ENCODE data around the gene CSAD.
A peak's percentile ranks its signal among the peaks of the same experiment; 100 is the strongest.

DNA sequence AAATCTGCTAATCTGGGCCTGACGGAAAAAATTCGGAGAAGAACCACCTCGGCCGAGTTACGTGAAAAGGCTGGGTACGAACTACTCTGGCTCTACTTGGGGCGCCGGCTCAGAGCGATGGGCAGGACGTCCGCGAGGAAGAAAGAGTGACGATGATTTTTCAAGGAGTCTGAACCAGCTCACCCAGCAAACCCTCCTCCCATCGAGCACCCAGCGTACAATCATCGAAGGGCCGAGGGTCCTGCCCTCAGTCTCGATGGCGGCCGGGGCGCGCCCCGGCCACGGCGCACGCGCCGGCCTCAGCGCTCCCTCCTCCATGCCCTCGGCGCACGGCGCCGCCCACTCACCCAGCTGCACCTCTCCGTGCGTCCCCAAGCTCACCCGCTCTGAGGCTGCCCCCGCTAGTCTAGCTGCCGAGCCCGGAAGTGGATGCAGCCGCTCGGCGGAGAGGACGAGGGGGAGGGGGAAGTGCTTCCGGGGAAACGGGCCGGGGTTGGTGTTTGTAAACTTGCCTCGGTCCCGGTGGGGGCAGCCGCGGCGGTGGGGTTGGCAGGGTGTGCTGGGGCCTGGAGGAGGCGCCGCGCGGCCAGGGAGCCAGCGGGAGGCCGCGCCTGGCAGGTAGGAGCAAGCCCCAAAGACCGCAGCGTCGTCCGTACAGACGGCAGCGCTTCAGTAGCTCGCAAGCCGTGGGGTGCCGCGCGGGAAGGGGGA is at the start of gene CSAD, which contains the start of gene ZNF740:
- TF ChIP-seq POLR2A (IDR thresholded peaks at IDR 0.05): peak in 2 of 3 donors; percentile 15 to 41
- TF ChIP-seq CTCF (IDR thresholded peaks at IDR 0.05 in 8 of 11, conservative IDR thresholded peaks at IDR 0.05 in 3 of 11): peak in 2 of 11 experiments; percentile 19 to 39
- peak; percentile 93 to 96 (median 95) for TF ChIP-seq POLR2AphosphoS5 (IDR thresholded peaks at IDR 0.05)
